NB4 (cell line): ENCODE results near the gene AKR7A2.
"Not testable (repeated sequence)": the region's sequence is repeated elsewhere in the genome, so short reads cannot be mapped to it uniquely, and the experiment has no call there.

Source experiments
- CTCF ChIP-seq: IDR thresholded peaks from one replicate; pipeline ENCODE4 v1.5.1; 2012; ENCODE audit warnings: low read depth, low read length
- MYC ChIP-seq: IDR thresholded peaks from 2 replicates; pipeline ENCODE4 v1.6.1; 2011; ENCODE audit warnings: low read depth, low read length
- POLR2A ChIP-seq: IDR thresholded peaks from 2 replicates; pipeline ENCODE4 v1.6.1; 2011; ENCODE audit warnings: mild to moderate bottlenecking; ENCODE audit not compliant: insufficient read length; ENCODE audit errors: extremely low read depth

- not testable (repeated sequence) for TF ChIP-seq CTCF, POLR2A, MYC
Observed at GRCh38 chr1:19270343-19270730, 41.6 kb downstream of the AKR7A2 start.
